ENCODE results near the gene FAXDC2.

Gene FAXDC2

GRCh38 chr5:154820383-154820782 is 30.0 kb downstream of the FAXDC2 start:
- no peak for DNase-seq (ENCODE audit: low read depth)
- TF ChIP-seq, protein P1, sequence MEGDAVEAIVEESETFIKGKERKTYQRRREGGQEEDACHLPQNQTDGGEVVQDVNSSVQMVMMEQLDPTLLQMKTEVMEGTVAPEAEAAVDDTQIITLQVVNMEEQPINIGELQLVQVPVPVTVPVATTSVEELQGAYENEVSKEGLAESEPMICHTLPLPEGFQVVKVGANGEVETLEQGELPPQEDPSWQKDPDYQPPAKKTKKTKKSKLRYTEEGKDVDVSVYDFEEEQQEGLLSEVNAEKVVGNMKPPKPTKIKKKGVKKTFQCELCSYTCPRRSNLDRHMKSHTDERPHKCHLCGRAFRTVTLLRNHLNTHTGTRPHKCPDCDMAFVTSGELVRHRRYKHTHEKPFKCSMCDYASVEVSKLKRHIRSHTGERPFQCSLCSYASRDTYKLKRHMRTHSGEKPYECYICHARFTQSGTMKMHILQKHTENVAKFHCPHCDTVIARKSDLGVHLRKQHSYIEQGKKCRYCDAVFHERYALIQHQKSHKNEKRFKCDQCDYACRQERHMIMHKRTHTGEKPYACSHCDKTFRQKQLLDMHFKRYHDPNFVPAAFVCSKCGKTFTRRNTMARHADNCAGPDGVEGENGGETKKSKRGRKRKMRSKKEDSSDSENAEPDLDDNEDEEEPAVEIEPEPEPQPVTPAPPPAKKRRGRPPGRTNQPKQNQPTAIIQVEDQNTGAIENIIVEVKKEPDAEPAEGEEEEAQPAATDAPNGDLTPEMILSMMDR (IDR thresholded peaks at IDR 0.05; ENCODE audit: control insufficient read depth, extremely low read depth, insufficient read depth) = no peak
- H3K4me3 ChIP-seq (ENCODE audit: low read depth, low read length) = no peak overlapping the region

DNA sequence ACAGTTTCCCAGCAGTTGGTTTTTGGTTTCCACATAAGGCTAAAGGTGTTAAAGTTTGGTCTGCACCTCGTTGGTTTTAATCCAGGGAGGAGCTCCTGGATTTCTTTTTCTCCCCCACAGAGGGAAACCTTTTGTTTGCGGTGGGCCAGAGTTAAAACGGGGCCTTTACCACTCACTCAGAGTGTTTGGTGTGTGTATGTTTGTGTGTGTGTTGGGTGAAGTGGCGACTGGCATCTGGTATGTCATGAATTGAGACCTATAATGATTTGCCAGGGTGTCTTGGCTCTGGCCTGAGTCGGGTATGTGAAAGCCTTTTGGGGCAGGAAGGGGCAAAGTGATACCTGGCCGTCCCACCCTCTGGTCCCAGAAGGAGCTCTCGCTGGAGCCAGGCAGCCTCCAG is 30.9 kb downstream of the FAXDC2 start:
- TF ChIP-seq, protein P1 (IDR thresholded peaks at IDR 0.05; ENCODE audit: control insufficient read depth, extremely low read depth, insufficient read depth) = no peak
- no peak for DNase-seq (ENCODE audit: low read depth)
- H3K4me3 ChIP-seq (ENCODE audit: low read depth, low read length) = no peak overlapping the region

DNA sequence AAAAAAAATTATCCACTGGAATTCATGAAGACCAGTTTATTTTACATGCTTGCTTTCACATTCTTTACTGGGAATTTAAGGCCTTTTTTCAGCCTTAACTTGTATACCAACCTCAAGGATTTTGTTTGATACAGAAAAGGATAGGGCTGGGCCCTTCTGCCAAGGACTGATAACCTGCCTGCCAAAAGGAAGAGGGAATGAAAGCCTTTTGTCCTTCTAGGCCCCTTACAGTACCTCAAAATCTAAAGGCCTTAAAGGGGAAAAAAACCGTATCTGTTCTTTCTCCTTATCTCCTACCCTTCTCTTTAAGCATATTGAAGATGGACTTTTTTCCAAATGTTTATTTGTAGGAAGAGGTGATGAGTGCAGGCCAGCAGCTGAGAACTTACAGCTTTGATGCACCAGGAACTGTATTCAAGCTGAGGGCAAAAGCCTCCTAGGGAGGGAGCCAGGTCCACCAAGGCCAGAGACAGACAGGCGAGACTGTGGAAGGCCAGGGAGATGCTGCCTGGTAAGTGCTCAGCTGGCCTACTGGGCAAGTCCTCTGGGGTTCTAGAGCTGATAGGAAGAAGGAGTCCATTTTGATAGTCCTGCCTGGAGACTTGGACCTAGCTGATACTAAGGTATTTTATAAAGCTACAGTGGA is 31.8 kb downstream of the FAXDC2 start:
- no peak overlapping the region for H3K4me3 ChIP-seq (ENCODE audit: low read depth, low read length)
- TF ChIP-seq, protein P1 (IDR thresholded peaks at IDR 0.05; ENCODE audit: control insufficient read depth, extremely low read depth, insufficient read depth) = no peak
- DNase-seq (ENCODE audit: low read depth) = no peak

DNA sequence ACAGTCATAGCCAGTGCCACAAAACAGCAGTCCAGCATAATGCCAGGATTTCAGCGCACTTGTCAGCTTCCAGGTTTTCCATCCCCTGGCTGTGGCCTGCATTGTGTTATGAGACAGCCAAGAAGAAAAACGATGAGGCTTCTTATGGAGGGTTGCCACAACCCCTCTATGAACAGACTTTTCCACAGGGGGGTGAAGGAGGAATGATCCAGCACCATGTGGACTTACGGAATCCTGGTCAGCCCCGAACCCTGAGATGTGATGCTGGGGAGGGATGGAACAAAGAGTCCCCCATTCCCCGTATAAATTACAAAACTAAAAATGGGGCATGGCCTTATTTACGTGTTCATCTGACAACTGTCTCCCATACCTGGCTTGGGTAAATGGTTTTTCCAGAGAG is 32.6 kb downstream of the FAXDC2 start:
- TF ChIP-seq, protein P1 (IDR thresholded peaks at IDR 0.05; ENCODE audit: control insufficient read depth, extremely low read depth, insufficient read depth) = no peak
- DNase-seq (ENCODE audit: low read depth) = no peak
- no peak overlapping the region for H3K4me3 ChIP-seq (ENCODE audit: low read depth, low read length)

- DNase-seq (ENCODE audit: low read depth) = no peak
- TF ChIP-seq, protein P1 (IDR thresholded peaks at IDR 0.05; ENCODE audit: control insufficient read depth, extremely low read depth, insufficient read depth) = no peak
- H3K4me3 ChIP-seq (ENCODE audit: low read depth, low read length) = no peak overlapping the region
Measured at GRCh38 chr5:154816891-154817492, 33.4 kb downstream of the FAXDC2 start.

- H3K4me3 ChIP-seq (ENCODE audit: low read depth, low read length) = no peak overlapping the region
- no peak for DNase-seq (ENCODE audit: low read depth)
- TF ChIP-seq, protein P1 (IDR thresholded peaks at IDR 0.05; ENCODE audit: control insufficient read depth, extremely low read depth, insufficient read depth) = no peak
Measured at GRCh38 chr5:154815684-154816247, 34.6 kb downstream of the FAXDC2 start.

All from LNCaP clone FGC (cell line).